Omental fat pad (tissue), 4 donors: ENCODE measurements around the gene HOXC10. TPM values are rescaled to one million over a fixed set of nuclear protein-coding genes. Genes with fewer than 3 reads are reported as not detected.

Experiments
- ATAC-seq: fragments of 150-250 bp; one replicate; pipeline ENCODE4 v1.9.1; 2016; ENCODE audit warnings: mild to moderate bottlenecking, moderate library complexity; ENCODE audit not compliant: low FRiP score
- DNase-seq: peaks from one replicate; pipeline ENCODE4 v3.0.0-alpha.2; 2019; ENCODE audit warnings: low spot score
- total RNA-seq, 4 donors: library from RNA; depleted of rRNA; stranded (reverse); fragments of >200 nt; gene quantifications; one replicate each; pipeline ENCODE4 v1.1.0, GENCODE V29; 2016
- TF ChIP-seq, protein P1 (sequence below), 3 donors: fragments of 450-650 bp; IDR thresholded peaks; one replicate each; pipeline ENCODE4 v1.5.1; 2016 to 2017; ENCODE audit warnings: antibody characterized with exemption in 3 of 3, mild to moderate bottlenecking in 3 of 3, moderate library complexity in 2 of 3

The HOXC10 gene
- total RNA-seq, 4 donors from 2014 or later = not detected

DNA sequence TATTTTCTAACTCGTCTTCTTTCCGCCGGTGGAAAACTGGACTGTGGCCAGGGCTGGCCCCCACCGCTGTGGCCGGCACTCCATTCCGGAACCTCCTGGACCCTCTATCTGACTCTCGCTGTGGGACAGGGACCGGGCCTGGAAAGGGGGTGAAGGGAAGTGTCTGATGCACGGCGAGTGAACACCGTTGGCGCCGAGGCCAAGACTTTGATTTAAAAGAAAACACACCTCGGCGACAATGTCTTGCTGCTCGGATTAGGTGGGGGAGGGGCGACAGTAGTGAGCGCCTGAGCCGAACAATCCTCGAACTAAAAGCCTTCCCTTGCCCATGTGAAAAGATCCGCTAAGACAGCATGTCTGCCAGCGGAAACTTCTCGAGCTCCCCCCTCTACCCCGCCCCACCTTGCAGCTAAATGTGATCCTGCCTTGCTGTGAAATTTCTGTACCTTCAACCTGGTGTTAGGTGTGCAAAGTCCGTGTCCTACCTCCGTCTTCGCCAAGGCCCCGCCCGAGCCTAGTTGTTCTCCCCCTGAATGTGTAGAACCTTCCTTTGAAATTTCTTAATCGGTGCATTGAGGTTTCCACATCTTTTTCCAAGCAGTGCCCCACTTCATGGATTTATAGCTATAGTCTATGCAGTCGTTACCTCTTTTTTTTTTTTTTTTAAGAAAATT lies 9.3 kb upstream of the HOXC10 start:
- TF ChIP-seq, protein P1, sequence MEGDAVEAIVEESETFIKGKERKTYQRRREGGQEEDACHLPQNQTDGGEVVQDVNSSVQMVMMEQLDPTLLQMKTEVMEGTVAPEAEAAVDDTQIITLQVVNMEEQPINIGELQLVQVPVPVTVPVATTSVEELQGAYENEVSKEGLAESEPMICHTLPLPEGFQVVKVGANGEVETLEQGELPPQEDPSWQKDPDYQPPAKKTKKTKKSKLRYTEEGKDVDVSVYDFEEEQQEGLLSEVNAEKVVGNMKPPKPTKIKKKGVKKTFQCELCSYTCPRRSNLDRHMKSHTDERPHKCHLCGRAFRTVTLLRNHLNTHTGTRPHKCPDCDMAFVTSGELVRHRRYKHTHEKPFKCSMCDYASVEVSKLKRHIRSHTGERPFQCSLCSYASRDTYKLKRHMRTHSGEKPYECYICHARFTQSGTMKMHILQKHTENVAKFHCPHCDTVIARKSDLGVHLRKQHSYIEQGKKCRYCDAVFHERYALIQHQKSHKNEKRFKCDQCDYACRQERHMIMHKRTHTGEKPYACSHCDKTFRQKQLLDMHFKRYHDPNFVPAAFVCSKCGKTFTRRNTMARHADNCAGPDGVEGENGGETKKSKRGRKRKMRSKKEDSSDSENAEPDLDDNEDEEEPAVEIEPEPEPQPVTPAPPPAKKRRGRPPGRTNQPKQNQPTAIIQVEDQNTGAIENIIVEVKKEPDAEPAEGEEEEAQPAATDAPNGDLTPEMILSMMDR (IDR thresholded peaks at IDR 0.05) = no peak
- no peak for ATAC-seq
- DNase-seq = no peak

DNA sequence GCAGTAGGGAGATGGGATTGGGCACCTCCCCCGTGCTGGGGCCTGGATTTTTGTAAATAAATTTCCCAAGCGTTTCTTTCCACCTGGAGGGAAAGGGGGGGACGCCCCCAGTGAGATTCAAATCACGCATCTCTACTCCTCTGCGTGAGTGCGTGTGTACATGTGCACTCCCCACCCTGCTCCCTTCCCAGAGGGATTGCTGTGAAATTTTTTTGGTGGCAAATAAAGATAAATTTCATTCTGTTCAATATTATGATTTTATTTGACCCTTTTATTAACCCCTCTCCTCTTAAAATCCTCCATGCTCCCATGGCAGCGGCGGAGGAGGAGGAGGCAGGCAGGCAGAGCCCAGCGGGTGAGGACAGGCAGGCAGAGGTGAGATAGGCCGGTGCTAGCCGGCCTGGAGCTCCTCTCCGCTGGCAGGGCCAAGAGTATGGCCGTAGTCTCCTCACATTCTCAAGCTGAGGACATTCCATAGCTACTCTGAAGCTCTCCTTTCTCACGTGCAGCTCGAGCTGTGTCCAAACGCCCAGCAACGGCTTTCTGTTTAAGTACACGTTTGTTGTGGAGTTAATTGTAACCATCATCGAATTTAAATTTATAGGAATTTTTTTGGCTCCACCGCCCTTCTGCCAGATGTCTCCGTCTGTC lies 8.6 kb upstream of the HOXC10 start:
- TF ChIP-seq, protein P1 (IDR thresholded peaks at IDR 0.05) = no peak

DNA sequence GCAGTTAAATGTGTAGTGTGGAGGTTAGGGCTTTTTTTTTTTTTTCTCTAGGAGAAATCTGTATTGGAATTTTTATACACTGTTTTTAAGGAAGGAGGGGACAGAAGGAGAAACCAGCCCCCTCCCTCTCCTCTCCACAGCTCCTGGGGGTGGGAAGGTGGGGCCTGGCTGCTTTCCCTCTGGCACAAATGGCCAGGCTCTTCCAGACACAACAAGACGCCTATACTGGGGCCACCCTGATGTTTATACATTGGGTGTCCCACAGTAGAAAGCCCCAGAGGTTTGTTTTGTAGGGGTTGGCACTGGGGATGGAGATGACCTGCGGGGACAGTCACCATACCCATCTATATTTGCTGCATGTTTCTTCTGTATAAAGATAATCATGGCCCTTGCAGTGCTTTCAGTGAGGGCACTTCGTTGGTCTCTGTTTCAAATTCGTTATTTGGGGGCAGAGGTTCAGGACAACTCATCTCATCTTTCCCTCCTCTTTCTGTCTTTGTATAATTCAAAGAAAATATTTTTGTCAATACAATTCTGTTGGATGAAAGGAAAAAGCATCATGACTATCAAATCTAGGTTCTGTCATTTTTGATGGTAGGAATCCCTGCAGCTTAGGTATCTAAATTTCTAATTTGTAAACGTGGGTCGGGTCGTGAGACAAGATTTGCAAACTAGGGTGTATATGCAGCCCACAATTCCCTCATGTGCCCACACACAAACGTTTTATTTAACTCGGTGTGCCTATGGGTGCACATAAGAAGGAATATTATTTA lies 7.9 kb upstream of the HOXC10 start:
- DNase-seq (no peak), ATAC-seq (no peak)

More for the DNA sequence above, 8.6 kb upstream of the HOXC10 start:
- DNase-seq = no peak
- ATAC-seq = no peak

DNA sequence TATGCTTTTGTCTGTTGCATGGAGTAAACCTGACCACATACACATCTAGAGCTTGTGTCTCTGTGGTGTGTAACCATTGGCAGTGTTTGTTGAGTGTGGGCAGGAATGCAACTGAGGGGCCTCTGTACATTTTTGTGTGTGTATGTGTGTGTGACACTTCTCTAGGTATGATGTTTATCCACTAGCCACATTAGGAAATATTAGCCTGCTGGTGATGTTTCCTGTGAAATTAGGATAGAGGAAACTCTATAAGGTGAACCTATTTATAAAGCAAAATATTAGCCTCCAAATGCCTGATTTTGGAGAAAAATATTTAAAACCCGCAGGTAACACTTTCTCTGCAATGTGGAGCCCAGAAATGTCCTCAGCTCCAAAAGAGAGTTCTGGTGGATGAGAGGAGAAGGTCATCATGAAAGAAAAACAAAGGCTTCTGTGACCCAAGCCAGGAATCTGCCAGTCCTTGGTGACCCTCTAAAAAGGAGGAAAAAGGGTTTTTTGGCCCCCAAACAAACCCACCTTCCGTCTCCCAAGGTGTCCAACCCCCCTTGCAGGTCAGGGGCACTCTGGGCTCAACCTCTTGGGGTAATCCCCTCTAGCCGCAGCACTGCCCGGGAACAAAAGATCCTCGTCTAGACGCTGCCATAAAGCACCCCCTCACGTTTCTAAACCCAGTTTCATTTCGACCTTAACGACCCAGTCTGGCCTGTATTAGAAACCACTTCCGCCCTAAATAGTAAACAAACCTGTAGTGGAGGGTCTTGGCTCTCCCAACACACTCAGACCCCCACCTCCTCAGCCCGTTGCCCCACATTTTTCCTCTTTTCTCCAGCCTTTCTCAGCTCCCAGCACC lies 7.1 kb upstream of the HOXC10 start:
- no peak for ATAC-seq
- no peak for DNase-seq
- TF ChIP-seq, protein P1 (IDR thresholded peaks at IDR 0.05) = no peak

More for the DNA sequence above, 7.9 kb upstream of the HOXC10 start:
- TF ChIP-seq, protein P1 (IDR thresholded peaks at IDR 0.05) = no peak

DNA sequence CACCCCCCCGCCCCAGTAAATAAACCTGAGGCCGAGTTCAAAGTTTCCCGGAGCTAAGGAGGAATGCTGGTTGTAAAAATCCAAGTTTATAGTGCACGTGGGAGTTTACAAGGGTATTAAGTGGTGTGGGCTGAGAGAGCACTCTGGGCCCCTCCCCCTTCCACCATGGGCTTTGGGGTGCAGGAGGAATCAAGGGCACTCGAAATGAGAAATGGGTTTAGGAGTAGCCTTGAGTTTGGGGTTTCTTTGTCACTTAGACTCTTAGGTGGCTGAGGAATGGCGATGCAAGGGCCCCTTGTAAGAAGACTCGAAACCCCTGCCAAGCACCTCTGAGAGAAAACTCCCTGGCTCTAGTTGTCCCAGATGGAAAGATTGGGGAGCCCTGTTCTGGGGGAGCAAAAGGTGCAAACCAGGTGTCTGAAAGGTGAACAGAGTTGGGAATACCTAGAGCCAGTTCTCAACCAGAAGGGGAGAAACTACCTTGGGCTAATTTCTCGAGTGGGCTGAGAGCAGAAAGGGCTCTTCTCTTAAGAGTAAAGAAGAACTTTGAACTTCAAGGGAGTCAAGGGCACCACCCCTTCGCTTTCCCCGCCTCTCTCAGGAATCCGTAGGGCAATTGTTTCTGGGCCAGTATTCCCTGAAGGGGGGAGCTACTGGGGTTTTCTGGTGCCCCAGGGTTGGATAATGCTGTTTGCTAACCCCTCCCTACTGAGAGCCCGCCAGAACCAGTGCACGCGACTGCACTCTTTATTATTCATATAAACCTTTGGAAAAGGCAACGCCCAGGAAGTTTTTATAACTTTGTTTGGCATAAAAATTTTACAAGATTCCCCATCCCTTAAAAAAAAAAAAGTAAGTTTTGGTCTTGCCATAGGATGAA lies 6.2 kb upstream of the HOXC10 start:
- DNase-seq (no peak), ATAC-seq (no peak)

More for the DNA sequence above, 6.2 kb upstream of the HOXC10 start:
- TF ChIP-seq, protein P1 (IDR thresholded peaks at IDR 0.05) = no peak
